Brain pericyte (primary cell): ENCODE data around the gene NOL4L.
"Not testable (repeated sequence)": the region's sequence is repeated elsewhere in the genome, so short reads cannot be mapped to it uniquely, and the experiment has no call there.

Experiments
- DNase-seq: peaks from one replicate; pipeline ENCODE4 v3.0.0-alpha.2; 2012; ENCODE audit warnings: low read depth, low spot score

NOL4L gene

GRCh38 chr20:32596681-32597252 is 11.6 kb upstream of the NOL4L start:
- DNase-seq: no peak

GRCh38 chr20:32595143-32595542 is 10.0 kb upstream of the NOL4L start:
- DNase-seq: no peak

- DNase-seq: not testable (repeated sequence)
Observed at GRCh38 chr20:32594669-32595068, 9.5 kb upstream of the NOL4L start.

GRCh38 chr20:32594204-32594603 is 9.1 kb upstream of the NOL4L start:
- DNase-seq: no peak

GRCh38 chr20:32592616-32593015 is 7.5 kb upstream of the NOL4L start:
- DNase-seq: not testable (repeated sequence)

GRCh38 chr20:32592022-32592421 is 6.9 kb upstream of the NOL4L start:
- no peak for DNase-seq

GRCh38 chr20:32589769-32590168 is 4.6 kb upstream of the NOL4L start:
- DNase-seq: no peak

GRCh38 chr20:32589256-32589655 is 4.1 kb upstream of the NOL4L start:
- DNase-seq: no peak

GRCh38 chr20:32588040-32588439 is 2.9 kb upstream of the NOL4L start:
- DNase-seq: no peak

- DNase-seq: no peak
Observed at GRCh38 chr20:32586291-32586690, 1.2 kb upstream of the NOL4L start.

- no peak for DNase-seq
Observed at GRCh38 chr20:32585586-32586127, 524 bp upstream of the NOL4L start.

GRCh38 chr20:32583581-32584070 is 1.5 kb downstream of the NOL4L start:
- no peak for DNase-seq

- DNase-seq: no peak
Observed at GRCh38 chr20:32582659-32583580, 2.2 kb downstream of the NOL4L start.

GRCh38 chr20:32581839-32582658 is 3.1 kb downstream of the NOL4L start:
- no peak for DNase-seq

GRCh38 chr20:32580970-32581838 is 3.9 kb downstream of the NOL4L start:
- DNase-seq: no peak

GRCh38 chr20:32580219-32580969 is 4.7 kb downstream of the NOL4L start:
- no peak for DNase-seq

- no peak for DNase-seq
Observed at GRCh38 chr20:32578840-32579390, 6.2 kb downstream of the NOL4L start.

- not testable (repeated sequence) for DNase-seq
Observed at GRCh38 chr20:32578062-32578461, 7.1 kb downstream of the NOL4L start.

GRCh38 chr20:32577657-32578056 is 7.5 kb downstream of the NOL4L start:
- DNase-seq: no peak

GRCh38 chr20:32577023-32577422 is 8.1 kb downstream of the NOL4L start:
- no peak for DNase-seq
